ENCODE data around the gene CHEK2. TPM values are rescaled to one million over a fixed set of nuclear protein-coding genes. Genes with fewer than 3 reads are reported as not detected.

CHEK2 gene
- total RNA-seq, 1 experiment from 2014 or later, result 27.3 TPM

Other genes starting within 250 kb of the CHEK2 start
- gene TTC28, start 62.0 kb downstream of the CHEK2 start, total RNA-seq (2014; rRNA removed; shearing (Covaris generic)), result 0.45 and 5.5 TPM in 2 replicates
- 10.4 and 15.4 TPM in 2 replicates for gene HSCB, start 219 bp upstream of the CHEK2 start, total RNA-seq (2014; rRNA removed; shearing (Covaris generic))
- gene CCDC117, start 30.9 kb upstream of the CHEK2 start, total RNA-seq (2014; rRNA removed; shearing (Covaris generic)), result 22.3 and 24.3 TPM in 2 replicates
- gene XBP1, start 58.7 kb upstream of the CHEK2 start, total RNA-seq (2014; rRNA removed; shearing (Covaris generic)), result 47.4 and 52.1 TPM in 2 replicates
- 3.0 and 3.8 TPM in 2 replicates for gene ZNRF3, start 141.8 kb upstream of the CHEK2 start, total RNA-seq (2014; rRNA removed; shearing (Covaris generic))

Data from A172 (cell line).